MCF 10A (cell line): ENCODE results near the gene C1orf56. TPM values are rescaled to one million over a fixed set of nuclear protein-coding genes. Genes with fewer than 3 reads are reported as not detected.
A peak's percentile ranks its signal among the peaks of the same experiment; 100 is the strongest.

ENCODE experiments used
- BruUV-seq: library from RNA; stranded (reverse); fragments of 400-500 nt; replicated peaks from 2 replicates; lab custom pipeline; 2021; lab: Mats Ljungman, UMichigan
- CTCF ChIA-PET: fragments of 300-600 bp; sonication (Branson Sonifier 250); formaldehyde crosslinking; extraction: SDS; loops from one replicate; lab custom pipeline; 2021; ENCODE audit warnings: antibody characterized with exemption, inconsistent platforms; lab: Yijun Ruan, JAX
- POLR2A ChIA-PET: fragments of 300-600, 350-650 bp; sonication (Branson Sonifier 250); formaldehyde crosslinking; extraction: SDS; loops from one replicate; lab custom pipeline; 2020; ENCODE audit warnings: antibody characterized with exemption, inconsistent platforms; lab: Yijun Ruan, JAX
- DNase-seq: peaks from one replicate; pipeline ENCODE4 v3.0.0-alpha.2; 2018; ENCODE audit not compliant: unreplicated experiment
- H3K27ac Mint-ChIP-seq: one replicate; pipeline ENCODE4 v1.8.0; 2022; ENCODE audit warnings: mild to moderate bottlenecking, low read depth, mixed read lengths; ENCODE audit not compliant: unreplicated experiment
- H3K27me3 Mint-ChIP-seq: one replicate; pipeline ENCODE4 v1.8.0; 2022; ENCODE audit warnings: mixed read lengths; ENCODE audit not compliant: insufficient read depth, unreplicated experiment
- H3K36me3 Mint-ChIP-seq: one replicate; pipeline ENCODE4 v1.8.0; 2022; ENCODE audit warnings: mild to moderate bottlenecking, moderate library complexity, mixed read lengths; ENCODE audit not compliant: insufficient read depth, unreplicated experiment
- H3K4me1 Mint-ChIP-seq: one replicate; pipeline ENCODE4 v1.8.0; 2022; ENCODE audit warnings: mixed read lengths; ENCODE audit not compliant: insufficient read depth, unreplicated experiment
- H3K4me3 Mint-ChIP-seq: one replicate; pipeline ENCODE4 v1.8.0; 2022; ENCODE audit warnings: mild to moderate bottlenecking, moderate library complexity, mixed read lengths; ENCODE audit not compliant: unreplicated experiment
- H3K9me3 Mint-ChIP-seq: one replicate; pipeline ENCODE4 v1.8.0; 2022; ENCODE audit warnings: mixed read lengths; ENCODE audit not compliant: unreplicated experiment
- intact Hi-C: fragments of 100-400 bp; cut with micrococcal nuclease; formaldehyde crosslinking; loops from 2 replicates; pipeline ENCODE4 v1.14.1; 2022
- total RNA-seq: library from RNA; stranded (reverse); gene quantifications from 2 replicates; pipeline ENCODE4 v1.2.3, GENCODE V29; 2022
- TF ChIP-seq, protein P1 (sequence below): fragments of 200-600 bp; IDR thresholded peaks from one replicate; pipeline ENCODE4 v1.8.0; 2022; ENCODE audit warnings: antibody characterized with exemption, mild to moderate bottlenecking; ENCODE audit not compliant: unreplicated experiment

Gene C1orf56
- total RNA-seq, 1 experiment from 2014 or later, result 2.2 TPM

DNA sequence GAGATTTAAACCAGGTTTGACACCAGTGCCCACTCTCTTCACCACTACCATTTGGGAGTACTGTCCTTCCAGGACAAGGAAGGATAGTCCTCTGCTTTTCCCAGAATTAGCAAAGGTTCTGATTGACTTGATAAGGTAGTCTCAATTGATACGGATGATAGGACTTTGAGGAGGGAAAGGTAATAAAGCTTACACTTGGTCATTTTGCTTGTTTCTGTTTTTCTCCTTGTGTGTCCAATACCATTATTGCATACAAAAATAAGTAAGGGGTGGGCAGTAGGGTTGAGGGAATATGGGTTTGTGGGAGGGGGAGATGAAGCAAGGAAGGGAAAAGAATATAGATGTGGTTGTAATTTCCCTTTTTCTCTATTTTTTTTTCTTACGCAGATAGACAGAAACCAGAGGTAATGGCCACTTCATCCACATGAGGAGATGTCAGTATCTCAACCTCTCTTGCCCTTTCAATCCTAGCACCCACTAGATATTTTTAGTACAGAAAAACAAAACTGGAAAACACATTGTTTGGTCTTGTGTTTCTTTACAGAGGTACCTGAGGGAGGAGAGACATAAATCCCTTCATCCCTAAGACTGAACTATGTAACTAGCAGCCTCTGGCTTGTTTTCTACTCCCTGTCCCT lies 2.6 kb downstream of the C1orf56 start:
- TF ChIP-seq, protein P1, sequence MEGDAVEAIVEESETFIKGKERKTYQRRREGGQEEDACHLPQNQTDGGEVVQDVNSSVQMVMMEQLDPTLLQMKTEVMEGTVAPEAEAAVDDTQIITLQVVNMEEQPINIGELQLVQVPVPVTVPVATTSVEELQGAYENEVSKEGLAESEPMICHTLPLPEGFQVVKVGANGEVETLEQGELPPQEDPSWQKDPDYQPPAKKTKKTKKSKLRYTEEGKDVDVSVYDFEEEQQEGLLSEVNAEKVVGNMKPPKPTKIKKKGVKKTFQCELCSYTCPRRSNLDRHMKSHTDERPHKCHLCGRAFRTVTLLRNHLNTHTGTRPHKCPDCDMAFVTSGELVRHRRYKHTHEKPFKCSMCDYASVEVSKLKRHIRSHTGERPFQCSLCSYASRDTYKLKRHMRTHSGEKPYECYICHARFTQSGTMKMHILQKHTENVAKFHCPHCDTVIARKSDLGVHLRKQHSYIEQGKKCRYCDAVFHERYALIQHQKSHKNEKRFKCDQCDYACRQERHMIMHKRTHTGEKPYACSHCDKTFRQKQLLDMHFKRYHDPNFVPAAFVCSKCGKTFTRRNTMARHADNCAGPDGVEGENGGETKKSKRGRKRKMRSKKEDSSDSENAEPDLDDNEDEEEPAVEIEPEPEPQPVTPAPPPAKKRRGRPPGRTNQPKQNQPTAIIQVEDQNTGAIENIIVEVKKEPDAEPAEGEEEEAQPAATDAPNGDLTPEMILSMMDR, result no peak
- intact Hi-C loops, result no loop called here
- Mint-ChIP-seq H3K27ac (no peak overlapping the region), H3K36me3 (peaks cover 55% of the 10 kb centered on the region), H3K4me1 (peaks cover 26% of the 10 kb centered on the region), H3K4me3 (no peak overlapping the region), H3K9me3 (no peaks in the 10 kb centered on the region), H3K27me3 (no peaks in the 10 kb centered on the region)
- ChIA-PET POLR2A (interaction anchor here (0.7 to 9.7 kb wide), 5 partner anchors 9 to 624 kb away, joined by 3 to 90 read pairs (median 4); partner anchors contain the start of genes CDC42SE1, MINDY1 and MLLT11), CTCF (interaction anchor here (0.5 to 1.5 kb wide), 10 partner anchors 9 to 1648 kb away, joined by 3 to 7 read pairs (median 4); partner anchors contain the start of genes CDC42SE1 and TNFAIP8L2)
- no TSS peak for BruUV-seq
- DNase-seq, result no peak

DNA sequence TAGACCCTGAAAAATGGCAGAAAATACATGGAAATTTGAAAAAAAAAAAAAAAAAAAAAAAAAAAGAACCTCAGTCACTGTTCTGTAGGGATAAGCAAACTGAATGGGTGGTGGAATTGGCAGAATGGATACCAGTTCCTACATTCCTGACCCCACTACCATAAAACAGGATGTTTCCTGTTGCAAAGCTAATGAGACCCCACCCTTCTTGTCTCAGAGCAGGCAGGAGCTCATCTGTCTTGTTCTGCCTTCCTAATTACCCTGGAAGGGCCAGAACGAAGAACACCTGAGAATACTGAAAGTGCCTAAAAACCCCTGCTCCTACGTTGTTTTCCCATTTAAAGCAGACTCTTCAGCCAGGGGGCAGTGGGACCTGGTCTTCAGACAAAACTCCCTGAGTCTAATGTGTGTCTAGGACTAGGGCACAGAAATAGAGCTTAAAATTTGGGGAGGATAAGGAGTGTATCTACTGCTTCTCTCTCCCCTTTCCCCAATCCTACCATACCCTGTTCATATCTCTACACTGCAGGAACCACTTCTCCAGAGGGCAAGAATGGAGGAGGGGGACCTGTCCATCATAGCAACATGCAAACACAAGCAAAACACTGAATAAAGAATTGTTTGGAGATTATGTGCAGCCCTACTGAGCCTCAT lies 3.9 kb downstream of the C1orf56 start:
- POLR2A ChIA-PET, result interaction anchor here (3.8 to 9.7 kb wide), 2 partner anchors 8 to 45 kb away, joined by 17 to 90 read pairs; partner anchors contain the start of genes CDC42SE1, MINDY1 and MLLT11
- BruUV-seq, result no TSS peak
- DNase-seq, result no peak
- Mint-ChIP-seq H3K27me3 (no peaks in the 10 kb centered on the region), H3K36me3 (peaks cover 61% of the 10 kb centered on the region), H3K4me1 (peaks cover 39% of the 10 kb centered on the region), H3K9me3 (no peaks in the 10 kb centered on the region), H3K27ac (no peak overlapping the region), H3K4me3 (no peak overlapping the region)
- TF ChIP-seq, protein P1, result no peak
- CTCF ChIA-PET, result interaction anchor here (0.6 to 1.5 kb wide), 5 partner anchors 8 to 249 kb away, joined by 3 to 5 read pairs (median 3); partner anchors contain the start of gene CDC42SE1
- intact Hi-C loops, result no loop called here

DNA sequence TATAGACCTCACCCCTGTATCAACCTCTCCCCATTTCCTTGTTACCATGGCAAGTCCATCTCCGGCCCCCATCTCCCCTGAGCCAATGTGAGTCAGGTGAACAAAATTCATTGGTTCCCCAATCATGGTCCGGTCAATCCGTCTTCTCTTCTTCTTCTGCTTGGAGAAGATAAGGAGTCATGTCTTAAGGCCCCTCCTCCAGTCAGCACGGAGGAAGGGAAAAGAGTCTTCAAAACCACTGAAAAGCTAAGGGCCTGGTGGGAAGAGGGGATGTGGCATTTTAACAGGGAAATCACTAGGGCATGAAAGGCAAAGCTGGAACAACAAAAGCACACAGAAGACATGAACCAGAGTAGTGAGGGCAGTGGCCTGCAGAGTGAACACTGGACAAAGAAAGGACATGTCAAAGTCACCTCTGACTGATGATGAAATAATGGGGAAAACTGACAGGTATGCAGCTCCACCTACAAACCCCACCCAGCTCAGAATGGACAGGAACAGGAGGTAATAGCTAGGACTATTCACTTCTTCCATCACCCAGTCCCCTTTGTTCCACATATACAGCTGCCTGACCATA lies 7.5 kb downstream of the C1orf56 start:
- POLR2A ChIA-PET, result interaction anchor here (0.6 to 9.4 kb wide), 8 partner anchors 7 to 821 kb away, joined by 3 to 90 read pairs (median 4); partner anchors contain the start of genes BNIPL, C1orf56, GABPB2 and MINDY1
- no TSS peak for BruUV-seq

More for the DNA sequence above, 7.5 kb downstream of the C1orf56 start:
- no peak overlapping the region for H3K4me3 Mint-ChIP-seq
- CTCF ChIA-PET, result interaction anchor here (1.1 to 1.6 kb wide), 5 partner anchors 12 to 115 kb away, joined by 3 to 7 read pairs (median 4); no protein-coding TSS in a partner anchor
- intact Hi-C loops, result loop anchor here (5.0 kb wide), 1 partner anchor 48 kb away; the partner anchor contains the start of genes MINDY1 and PRUNE1
- H3K4me1 Mint-ChIP-seq, result peaks cover 42% of the 10 kb centered on the region
- TF ChIP-seq, protein P1, result no peak
- no peaks in the 10 kb centered on the region for H3K27me3 Mint-ChIP-seq
- H3K27ac Mint-ChIP-seq, result peak overlapping the region; percentile 92
- DNase-seq, result no peak
- H3K36me3 Mint-ChIP-seq, result peaks cover 58% of the 10 kb centered on the region
- H3K9me3 Mint-ChIP-seq, result no peaks in the 10 kb centered on the region
